HCT116 (cell line): ENCODE results near the gene PIAS4. TPM values are rescaled to one million over a fixed set of nuclear protein-coding genes. Genes with fewer than 3 reads are reported as not detected.

Experiments used
- ATAC-seq: fragments of 200-7000 bp; cut with Tn5 transposase; 2 replicates; pipeline ENCODE4 v1.9.1; 2020; ENCODE audit warnings: mild to moderate bottlenecking, moderate library complexity
- BruUV-seq: library from RNA; stranded (reverse); fragments of 400-500 nt; replicated peaks from 2 replicates; lab custom pipeline; 2021; lab: Mats Ljungman, UMichigan
- CTCF ChIA-PET: fragments of 300-600 bp; sonication (Branson Sonifier 250); formaldehyde crosslinking; loops from one replicate; lab custom pipeline; 2021; ENCODE audit warnings: antibody characterized with exemption; lab: Charles Lee
- POLR2A ChIA-PET: fragments of 300-600, 350-600 bp; sonication (Branson Sonifier 250); formaldehyde crosslinking; loops from one replicate; lab custom pipeline; 2021; ENCODE audit warnings: antibody characterized with exemption; lab: Charles Lee
- RAD21 ChIA-PET, 2 experiments: fragments of 300-600 bp; sonication (Branson Sonifier 250); formaldehyde crosslinking; loops; one replicate each; lab custom pipeline; 2023; ENCODE audit warnings: low total read pairs in 2 of 2; ENCODE audit not compliant: uncharacterized antibody in 2 of 2, unreplicated experiment in 2 of 2, low non-redundant PET in 1 of 2; lab: Charles Lee
- DNase-seq: peaks from one replicate; pipeline ENCODE4 v3.0.0-alpha.2; 2010; ENCODE audit warnings: low read depth, low spot score
- H2AFZ ChIP-seq: fragments of 200-600 bp; shearing (Covaris generic), sonication (generic); 2 replicates; pipeline ENCODE4 v1.6.1; 2017; ENCODE audit warnings: low read depth, mixed run types, mixed read lengths, antibody characterized with exemption, low read length; ENCODE audit not compliant: poor library complexity, severe bottlenecking
- H3K27ac ChIP-seq: 2 replicates; pipeline ENCODE4 v1.5.1; 2012; ENCODE audit warnings: low read depth, low read length
- H3K27me3 ChIP-seq: fragments of 200-600 bp; sonication (generic); 2 replicates; pipeline ENCODE4 v1.6.1; 2016; ENCODE audit warnings: mixed run types, low read length, mixed read lengths; ENCODE audit not compliant: insufficient read depth
- H3K36me3 ChIP-seq, 2 experiments: fragments of 200-500 bp in 1 of 2; fragments of 200-600 bp in 1 of 2; sonication (Bioruptor generic) in 1 of 2; sonication (generic) in 1 of 2; 2 replicates each; pipeline versions ENCODE4 v1.5.1 to v1.6.1; 2014 to 2016; ENCODE audit warnings: low read length in 2 of 2, inconsistent platforms in 1 of 2, mixed read lengths in 1 of 2, mixed run types in 1 of 2; ENCODE audit not compliant: insufficient read depth in 2 of 2, control insufficient read depth in 1 of 2
- H3K4me1 ChIP-seq, 2 experiments: fragments of 200-600 bp in 1 of 2; sonication (generic) in 1 of 2; 2 replicates each; pipeline versions ENCODE4 v1.5.1 to v1.6.1; 2012 to 2017; ENCODE audit warnings: low read length in 2 of 2, inconsistent platforms in 1 of 2, mild to moderate bottlenecking in 1 of 2, mixed read lengths in 1 of 2, mixed run types in 1 of 2, moderate library complexity in 1 of 2; ENCODE audit not compliant: insufficient read depth in 2 of 2, control insufficient read depth in 1 of 2
- H3K4me2 ChIP-seq: fragments of 200-600 bp; sonication (generic); 2 replicates; pipeline ENCODE4 v1.6.1; 2017; ENCODE audit warnings: mixed run types, low read length, mixed read lengths
- H3K4me3 ChIP-seq, 2 experiments: fragments of 200-600 bp in 1 of 2; sonication (generic) in 1 of 2; replicated peaks in 1 of 2; 2 replicates each; pipeline ENCODE4 v1.5.1; 2011 to 2016; ENCODE audit warnings: low read length in 2 of 2, control low read depth in 1 of 2, low read depth in 1 of 2, mild to moderate bottlenecking in 1 of 2, mixed read lengths in 1 of 2, mixed run types in 1 of 2
- H3K79me2 ChIP-seq: fragments of 200-600 bp; sonication (generic); 2 replicates; pipeline ENCODE4 v1.6.1; 2017; ENCODE audit warnings: mild to moderate bottlenecking, mixed run types, low read length, moderate library complexity, mixed read lengths; ENCODE audit not compliant: insufficient read depth
- H3K9ac ChIP-seq: fragments of 200-600 bp; sonication (generic); 2 replicates; pipeline ENCODE4 v1.6.1; 2016; ENCODE audit warnings: low read length, mixed read lengths
- H3K9me2 ChIP-seq: fragments of 200-600 bp; sonication (generic), shearing (Covaris generic); 2 replicates; pipeline ENCODE4 v1.6.1; 2017; ENCODE audit warnings: mixed run types, mild to moderate bottlenecking, moderate library complexity; ENCODE audit not compliant: insufficient read depth
- H3K9me3 ChIP-seq, 2 experiments: fragments of 200-500 bp in 1 of 2; fragments of 200-600 bp in 1 of 2; sonication (Bioruptor generic) in 1 of 2; sonication (generic) in 1 of 2; 2 replicates each; pipeline ENCODE4 v1.6.1; 2014 to 2017; ENCODE audit warnings: low read length in 2 of 2, mixed read lengths in 2 of 2, inconsistent platforms in 1 of 2, low read depth in 1 of 2, mild to moderate bottlenecking in 1 of 2, mixed run types in 1 of 2, moderate library complexity in 1 of 2; ENCODE audit not compliant: control insufficient read depth in 1 of 2, insufficient read depth in 1 of 2
- H4K20me1 ChIP-seq: fragments of 200-600 bp; sonication (generic), shearing (Covaris generic); 2 replicates; pipeline ENCODE4 v1.6.1; 2017; ENCODE audit warnings: mixed run types, mild to moderate bottlenecking, moderate library complexity; ENCODE audit not compliant: insufficient read depth
- CEBPB ChIP-seq: IDR thresholded peaks from 2 replicates; pipeline ENCODE4 v1.6.1; 2012; ENCODE audit warnings: low read depth
- EGR1 ChIP-seq: IDR thresholded peaks from 2 replicates; pipeline ENCODE4 v1.6.1; 2012; ENCODE audit warnings: low read depth
- ELF1 ChIP-seq: IDR thresholded peaks from 2 replicates; pipeline ENCODE4 v1.6.1; 2012; ENCODE audit warnings: low read depth, borderline replicate concordance
- EZH2 ChIP-seq: fragments of 200-600 bp; sonication (generic); IDR thresholded peaks from 2 replicates; pipeline ENCODE4 v1.6.1; 2017; ENCODE audit warnings: antibody characterized with exemption, mixed run types
- EZH2phosphoT487 ChIP-seq: fragments of 200-600 bp; IDR thresholded peaks from 2 replicates; pipeline ENCODE4 v1.6.1; 2018; ENCODE audit warnings: antibody characterized with exemption, borderline replicate concordance
- FOSL1 ChIP-seq: IDR thresholded peaks from 2 replicates; pipeline ENCODE4 v1.6.1; 2012; ENCODE audit warnings: low read depth
- POLR2A ChIP-seq: IDR thresholded peaks from 2 replicates; pipeline ENCODE4 v1.7.0; 2011; ENCODE audit warnings: borderline replicate concordance; ENCODE audit not compliant: insufficient read depth, insufficient read length; ENCODE audit errors: extremely low read depth
- intact Hi-C: fragments of 100-400 bp; cut with micrococcal nuclease; formaldehyde crosslinking; loops from 2 replicates; pipeline ENCODE4 v1.10.0; 2022
- total RNA-seq: library from RNA; stranded (reverse); gene quantifications from one replicate; pipeline ENCODE4 v1.2.1, GENCODE V29; 2021; ENCODE audit not compliant: unreplicated experiment
- TF ChIP-seq, protein P1 (sequence below): IDR thresholded peaks from 2 replicates; pipeline ENCODE4 v1.6.1; 2011; ENCODE audit warnings: mild to moderate bottlenecking, low read length, moderate library complexity; ENCODE audit not compliant: insufficient replicate concordance; ENCODE audit errors: extremely low read depth
- TF ChIP-seq, protein P2 (sequence below): IDR thresholded peaks from 2 replicates; pipeline ENCODE4 v1.6.1; 2012
- TF ChIP-seq, protein P3 (sequence below): IDR thresholded peaks from 2 replicates; pipeline ENCODE4 v1.6.1; 2012; ENCODE audit warnings: low read depth
- TF ChIP-seq, protein P4 (sequence below), 3 experiments: fragments of 200-600 bp in 1 of 3; sonication (generic) in 1 of 3; IDR thresholded peaks in 2 of 3; conservative IDR thresholded peaks in 1 of 3; 2 replicates each; pipeline ENCODE4 v1.5.1; 2012 to 2017; ENCODE audit warnings: low read depth in 2 of 3, low read length in 2 of 3, antibody characterized with exemption in 1 of 3, borderline replicate concordance in 1 of 3, control low read depth in 1 of 3, mild to moderate bottlenecking in 1 of 3, mixed read lengths in 1 of 3, mixed run types in 1 of 3, moderate library complexity in 1 of 3; ENCODE audit not compliant: insufficient read depth in 1 of 3

PIAS4 gene
- total RNA-seq, 1 experiment from 2014 or later: 28.4 TPM

DNA sequence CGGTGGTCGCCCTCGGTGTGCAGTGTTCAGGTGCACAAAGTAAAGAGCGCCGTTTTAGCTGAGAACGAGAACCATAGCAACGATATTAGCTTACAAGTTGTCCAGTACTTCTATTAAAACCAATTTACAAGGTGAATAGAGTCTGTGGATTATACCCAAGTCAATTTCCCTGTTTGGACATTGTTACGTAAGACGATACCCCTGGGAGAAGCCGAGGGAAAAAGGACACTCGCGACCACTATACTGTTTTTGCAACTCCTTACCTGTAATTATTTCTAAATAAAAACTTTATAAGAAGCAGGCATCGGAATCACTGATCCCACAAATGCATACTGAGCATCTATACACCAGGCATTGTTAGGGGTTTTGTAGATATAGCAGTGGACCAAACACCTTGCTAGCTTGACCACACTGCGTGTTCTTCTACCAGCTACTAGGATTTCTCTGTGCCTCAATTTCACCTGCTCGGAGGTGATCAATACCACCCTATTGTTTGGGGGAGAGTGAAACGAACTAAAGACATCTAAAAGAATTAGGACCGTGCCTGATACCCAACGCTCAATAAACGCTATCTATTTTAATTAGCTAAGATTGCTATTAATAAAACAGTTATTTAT, 21.8 kb upstream of the PIAS4 start:
- peak overlapping the region; percentile 95 for H3K4me3 ChIP-seq
- peak overlapping the region; percentile 98 for H3K27ac ChIP-seq
- POLR2A ChIA-PET: interaction anchor here (0.7 to 3.1 kb wide), 16 partner anchors 9 to 485 kb away, joined by 3 to 60 read pairs (median 4); partner anchors contain the start of genes DAPK3, MRPL54, PIAS4 and YJU2
- peak overlapping the region; percentile 87 for H2AFZ ChIP-seq
- peaks cover 22 to 51% of the 10 kb centered on the region in 2 experiments for H3K4me1 ChIP-seq
- no peaks in the 10 kb centered on the region for H3K9me3 ChIP-seq
- peak overlapping the region; percentile 99 for H3K9ac ChIP-seq
- intact Hi-C loops: loop anchor here (1.0 to 5.0 kb wide), 3 partner anchors 133 to 219 kb away; no protein-coding TSS in a partner anchor
- H4K20me1 ChIP-seq: peaks cover 40% of the 10 kb centered on the region; the same call in 1 of the 2 replicates
- no TSS peak for BruUV-seq
- H3K4me2 ChIP-seq: peak overlapping the region; percentile 84
- ATAC-seq: no peak
- H3K27me3 ChIP-seq: no peaks in the 10 kb centered on the region
- no peak for DNase-seq
- TF ChIP-seq, protein P1, sequence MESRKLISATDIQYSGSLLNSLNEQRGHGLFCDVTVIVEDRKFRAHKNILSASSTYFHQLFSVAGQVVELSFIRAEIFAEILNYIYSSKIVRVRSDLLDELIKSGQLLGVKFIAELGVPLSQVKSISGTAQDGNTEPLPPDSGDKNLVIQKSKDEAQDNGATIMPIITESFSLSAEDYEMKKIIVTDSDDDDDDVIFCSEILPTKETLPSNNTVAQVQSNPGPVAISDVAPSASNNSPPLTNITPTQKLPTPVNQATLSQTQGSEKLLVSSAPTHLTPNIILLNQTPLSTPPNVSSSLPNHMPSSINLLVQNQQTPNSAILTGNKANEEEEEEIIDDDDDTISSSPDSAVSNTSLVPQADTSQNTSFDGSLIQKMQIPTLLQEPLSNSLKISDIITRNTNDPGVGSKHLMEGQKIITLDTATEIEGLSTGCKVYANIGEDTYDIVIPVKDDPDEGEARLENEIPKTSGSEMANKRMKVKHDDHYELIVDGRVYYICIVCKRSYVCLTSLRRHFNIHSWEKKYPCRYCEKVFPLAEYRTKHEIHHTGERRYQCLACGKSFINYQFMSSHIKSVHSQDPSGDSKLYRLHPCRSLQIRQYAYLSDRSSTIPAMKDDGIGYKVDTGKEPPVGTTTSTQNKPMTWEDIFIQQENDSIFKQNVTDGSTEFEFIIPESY: no peak
- TF ChIP-seq, protein P2, sequence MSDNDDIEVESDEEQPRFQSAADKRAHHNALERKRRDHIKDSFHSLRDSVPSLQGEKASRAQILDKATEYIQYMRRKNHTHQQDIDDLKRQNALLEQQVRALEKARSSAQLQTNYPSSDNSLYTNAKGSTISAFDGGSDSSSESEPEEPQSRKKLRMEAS: no peak
- TF ChIP-seq EZH2phosphoT487: no peak
- no peak for TF ChIP-seq ELF1
- TF ChIP-seq CEBPB: no peak
- TF ChIP-seq POLR2A: no peak
- no peak for TF ChIP-seq EZH2
- TF ChIP-seq EGR1: no peak
- TF ChIP-seq, protein P3, sequence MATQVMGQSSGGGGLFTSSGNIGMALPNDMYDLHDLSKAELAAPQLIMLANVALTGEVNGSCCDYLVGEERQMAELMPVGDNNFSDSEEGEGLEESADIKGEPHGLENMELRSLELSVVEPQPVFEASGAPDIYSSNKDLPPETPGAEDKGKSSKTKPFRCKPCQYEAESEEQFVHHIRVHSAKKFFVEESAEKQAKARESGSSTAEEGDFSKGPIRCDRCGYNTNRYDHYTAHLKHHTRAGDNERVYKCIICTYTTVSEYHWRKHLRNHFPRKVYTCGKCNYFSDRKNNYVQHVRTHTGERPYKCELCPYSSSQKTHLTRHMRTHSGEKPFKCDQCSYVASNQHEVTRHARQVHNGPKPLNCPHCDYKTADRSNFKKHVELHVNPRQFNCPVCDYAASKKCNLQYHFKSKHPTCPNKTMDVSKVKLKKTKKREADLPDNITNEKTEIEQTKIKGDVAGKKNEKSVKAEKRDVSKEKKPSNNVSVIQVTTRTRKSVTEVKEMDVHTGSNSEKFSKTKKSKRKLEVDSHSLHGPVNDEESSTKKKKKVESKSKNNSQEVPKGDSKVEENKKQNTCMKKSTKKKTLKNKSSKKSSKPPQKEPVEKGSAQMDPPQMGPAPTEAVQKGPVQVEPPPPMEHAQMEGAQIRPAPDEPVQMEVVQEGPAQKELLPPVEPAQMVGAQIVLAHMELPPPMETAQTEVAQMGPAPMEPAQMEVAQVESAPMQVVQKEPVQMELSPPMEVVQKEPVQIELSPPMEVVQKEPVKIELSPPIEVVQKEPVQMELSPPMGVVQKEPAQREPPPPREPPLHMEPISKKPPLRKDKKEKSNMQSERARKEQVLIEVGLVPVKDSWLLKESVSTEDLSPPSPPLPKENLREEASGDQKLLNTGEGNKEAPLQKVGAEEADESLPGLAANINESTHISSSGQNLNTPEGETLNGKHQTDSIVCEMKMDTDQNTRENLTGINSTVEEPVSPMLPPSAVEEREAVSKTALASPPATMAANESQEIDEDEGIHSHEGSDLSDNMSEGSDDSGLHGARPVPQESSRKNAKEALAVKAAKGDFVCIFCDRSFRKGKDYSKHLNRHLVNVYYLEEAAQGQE: no peak
- no peak for TF ChIP-seq FOSL1
- TF ChIP-seq, protein P4, sequence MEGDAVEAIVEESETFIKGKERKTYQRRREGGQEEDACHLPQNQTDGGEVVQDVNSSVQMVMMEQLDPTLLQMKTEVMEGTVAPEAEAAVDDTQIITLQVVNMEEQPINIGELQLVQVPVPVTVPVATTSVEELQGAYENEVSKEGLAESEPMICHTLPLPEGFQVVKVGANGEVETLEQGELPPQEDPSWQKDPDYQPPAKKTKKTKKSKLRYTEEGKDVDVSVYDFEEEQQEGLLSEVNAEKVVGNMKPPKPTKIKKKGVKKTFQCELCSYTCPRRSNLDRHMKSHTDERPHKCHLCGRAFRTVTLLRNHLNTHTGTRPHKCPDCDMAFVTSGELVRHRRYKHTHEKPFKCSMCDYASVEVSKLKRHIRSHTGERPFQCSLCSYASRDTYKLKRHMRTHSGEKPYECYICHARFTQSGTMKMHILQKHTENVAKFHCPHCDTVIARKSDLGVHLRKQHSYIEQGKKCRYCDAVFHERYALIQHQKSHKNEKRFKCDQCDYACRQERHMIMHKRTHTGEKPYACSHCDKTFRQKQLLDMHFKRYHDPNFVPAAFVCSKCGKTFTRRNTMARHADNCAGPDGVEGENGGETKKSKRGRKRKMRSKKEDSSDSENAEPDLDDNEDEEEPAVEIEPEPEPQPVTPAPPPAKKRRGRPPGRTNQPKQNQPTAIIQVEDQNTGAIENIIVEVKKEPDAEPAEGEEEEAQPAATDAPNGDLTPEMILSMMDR (IDR thresholded peaks at IDR 0.05 in 2 of 3, conservative IDR thresholded peaks at IDR 0.05 in 1 of 3; ENCODE audit: borderline replicate concordance in 1 of 3, insufficient read depth in 1 of 3, low read depth in 2 of 3, low read length in 2 of 3): no peak
- TF ChIP-seq, all 23 proteins: peak for 0
- Histone ChIP-seq H3K36me3 (peaks cover 31 to 42% of the 10 kb centered on the region in 2 experiments), H3K9me2 (no peaks in the 10 kb centered on the region), H3K79me2 (peaks cover 46% of the 10 kb centered on the region)
- ChIA-PET CTCF (interaction anchor here (1.0 to 2.1 kb wide), 7 partner anchors 14 to 222 kb away, joined by 3 to 14 read pairs (median 5); partner anchors contain the start of gene DAPK3), RAD21 (no interaction called here)
